ENCODE measurements around the gene VPS52.

VPS52 gene

DNA sequence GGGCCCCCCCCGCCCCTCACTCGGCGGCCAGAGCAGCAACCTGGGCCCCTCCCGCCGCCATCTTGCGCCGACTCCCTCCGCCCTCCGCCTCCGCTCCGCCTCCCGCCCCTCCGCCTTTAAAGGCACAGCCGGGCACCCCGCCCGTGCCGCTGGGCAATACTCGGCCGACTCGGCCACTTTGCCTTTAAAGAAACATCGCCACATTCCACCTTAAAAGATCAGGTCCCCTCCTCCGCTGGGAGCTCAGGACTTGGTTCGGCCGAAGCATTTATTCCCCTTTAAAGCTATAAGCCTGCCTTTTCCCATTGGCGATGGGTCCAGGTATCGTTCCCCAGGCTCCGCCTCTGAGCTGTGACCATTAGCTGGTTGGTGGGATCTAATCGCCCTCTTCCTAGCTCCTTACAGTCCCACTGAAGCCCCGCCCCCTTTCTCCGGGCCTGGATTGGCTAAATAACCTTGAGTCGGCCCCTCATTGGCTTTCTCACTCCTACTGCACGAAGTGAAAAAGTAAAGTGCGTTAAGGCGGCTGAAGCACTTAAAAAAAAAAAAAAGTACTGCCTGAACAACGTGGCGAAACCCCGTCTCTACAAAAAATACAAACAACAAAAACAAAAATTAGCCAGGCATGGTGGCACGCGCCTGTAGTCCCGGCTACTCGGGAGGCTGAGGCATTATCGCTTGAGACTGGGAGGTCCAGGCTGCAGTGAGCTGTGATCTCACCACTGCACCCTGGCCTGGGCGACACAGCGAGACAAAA lies 46.2 kb upstream of the VPS52 start, which contains the start of gene ZBTB22:
TSS of gene ZBTB22 (minus strand) at position 76 of the 757 bp plus-strand sequence. CDS start 828 bp downstream, outside the sequence.
- H3K4me3 ChIP-seq (ENCODE audit: low read depth in 1 of 2, low read length in 1 of 2), result peak within 1 kb of the TSS; percentile 77 to 94
- TF ChIP-seq, protein P1, sequence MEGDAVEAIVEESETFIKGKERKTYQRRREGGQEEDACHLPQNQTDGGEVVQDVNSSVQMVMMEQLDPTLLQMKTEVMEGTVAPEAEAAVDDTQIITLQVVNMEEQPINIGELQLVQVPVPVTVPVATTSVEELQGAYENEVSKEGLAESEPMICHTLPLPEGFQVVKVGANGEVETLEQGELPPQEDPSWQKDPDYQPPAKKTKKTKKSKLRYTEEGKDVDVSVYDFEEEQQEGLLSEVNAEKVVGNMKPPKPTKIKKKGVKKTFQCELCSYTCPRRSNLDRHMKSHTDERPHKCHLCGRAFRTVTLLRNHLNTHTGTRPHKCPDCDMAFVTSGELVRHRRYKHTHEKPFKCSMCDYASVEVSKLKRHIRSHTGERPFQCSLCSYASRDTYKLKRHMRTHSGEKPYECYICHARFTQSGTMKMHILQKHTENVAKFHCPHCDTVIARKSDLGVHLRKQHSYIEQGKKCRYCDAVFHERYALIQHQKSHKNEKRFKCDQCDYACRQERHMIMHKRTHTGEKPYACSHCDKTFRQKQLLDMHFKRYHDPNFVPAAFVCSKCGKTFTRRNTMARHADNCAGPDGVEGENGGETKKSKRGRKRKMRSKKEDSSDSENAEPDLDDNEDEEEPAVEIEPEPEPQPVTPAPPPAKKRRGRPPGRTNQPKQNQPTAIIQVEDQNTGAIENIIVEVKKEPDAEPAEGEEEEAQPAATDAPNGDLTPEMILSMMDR (IDR thresholded peaks at IDR 0.05), result peak; percentile 39
- H3K4me1 ChIP-seq (ENCODE audit: control insufficient read depth in 1 of 2, insufficient read depth in 1 of 2, low read depth in 1 of 2, low read length in 1 of 2), result peaks cover 75 to 79% of the 10 kb centered on the region in 2 experiments

DNA sequence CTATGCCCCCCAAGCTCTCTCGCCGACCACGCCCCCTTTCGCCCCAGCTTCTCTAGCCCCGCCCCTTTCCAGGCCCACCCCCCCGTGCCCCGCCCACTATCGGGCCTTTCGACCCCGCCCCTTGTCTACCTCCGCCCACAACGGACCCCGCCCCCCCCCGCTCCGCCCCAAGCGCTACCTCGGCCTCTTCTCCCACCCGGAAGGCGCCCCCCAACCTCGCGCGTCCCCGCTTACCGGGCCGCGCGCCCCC lies 45.7 kb upstream of the VPS52 start:
- Histone ChIP-seq H3K27me3 (no peaks in the 10 kb centered on the region), H3K36me3 (peaks cover 32% of the 10 kb centered on the region), H3K27ac (peak overlapping the region; percentile 100), H3K4me3 (ENCODE audit: low read depth in 1 of 2, low read length in 1 of 2) (peak overlapping the region; percentile 77 to 94), H3K9me3 (no peaks in the 10 kb centered on the region), H3K4me1 (ENCODE audit: control insufficient read depth in 1 of 2, insufficient read depth in 1 of 2, low read depth in 1 of 2, low read length in 1 of 2) (peaks cover 76 to 79% of the 10 kb centered on the region in 2 experiments)
- TF ChIP-seq, protein P1 (IDR thresholded peaks at IDR 0.05), result no peak

More for the DNA sequence above, 46.2 kb upstream of the VPS52 start, which contains the start of gene ZBTB22:
- Histone ChIP-seq H3K36me3 (peaks cover 32% of the 10 kb centered on the region), H3K9me3 (no peaks in the 10 kb centered on the region), H3K27ac (peak within 1 kb of the TSS; percentile 100), H3K27me3 (no peaks in the 10 kb centered on the region)

DNA sequence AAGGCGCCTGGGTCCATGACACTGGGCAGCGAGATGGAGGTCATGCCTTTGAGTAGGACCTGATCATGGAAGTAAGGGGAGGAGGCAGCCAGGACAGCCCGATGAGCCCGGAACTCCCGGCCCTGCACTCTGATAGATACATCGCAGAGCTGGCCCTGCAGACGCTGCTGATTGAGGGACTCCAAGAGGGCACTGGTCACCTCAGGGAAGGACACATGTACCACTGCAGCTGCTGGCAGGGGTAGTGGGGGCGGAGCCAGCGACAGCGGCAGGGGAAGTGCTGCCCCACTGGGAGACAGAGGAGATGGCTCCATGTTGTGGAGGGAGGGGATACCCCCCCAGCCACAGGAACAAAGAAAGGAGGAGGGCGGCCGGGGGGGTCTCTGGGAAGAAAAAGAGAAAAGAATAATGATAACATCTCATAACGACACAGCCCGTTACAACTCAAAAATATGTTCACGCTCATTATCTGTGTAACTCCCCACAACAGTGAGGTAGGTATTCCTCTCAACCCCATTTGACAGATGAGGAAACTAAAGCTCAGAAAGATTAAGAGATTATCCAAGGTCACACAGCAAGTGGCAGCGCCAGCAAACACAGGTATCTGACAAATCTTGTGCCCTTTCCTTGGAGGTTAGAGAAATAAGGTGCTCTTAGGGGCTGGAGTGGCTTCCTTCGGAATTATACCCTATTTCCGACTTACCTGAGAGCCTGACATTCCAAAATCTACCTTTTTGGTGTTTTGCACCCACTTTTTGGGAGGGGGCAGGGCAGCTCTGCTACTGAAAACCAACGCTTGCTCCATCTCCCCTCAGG lies 45.1 kb upstream of the VPS52 start:
- H3K36me3 ChIP-seq, result peaks cover 36% of the 10 kb centered on the region
- H3K4me3 ChIP-seq (ENCODE audit: low read depth in 1 of 2, low read length in 1 of 2), result peak overlapping the region; percentile 43 to 77
- peaks cover 76 to 79% of the 10 kb centered on the region in 2 experiments for H3K4me1 ChIP-seq (ENCODE audit: control insufficient read depth in 1 of 2, insufficient read depth in 1 of 2, low read depth in 1 of 2, low read length in 1 of 2)
- no peaks in the 10 kb centered on the region for H3K9me3 ChIP-seq
- no peaks in the 10 kb centered on the region for H3K27me3 ChIP-seq
- TF ChIP-seq, protein P1 (IDR thresholded peaks at IDR 0.05), result no peak
- peak overlapping the region; percentile 100 for H3K27ac ChIP-seq

DNA sequence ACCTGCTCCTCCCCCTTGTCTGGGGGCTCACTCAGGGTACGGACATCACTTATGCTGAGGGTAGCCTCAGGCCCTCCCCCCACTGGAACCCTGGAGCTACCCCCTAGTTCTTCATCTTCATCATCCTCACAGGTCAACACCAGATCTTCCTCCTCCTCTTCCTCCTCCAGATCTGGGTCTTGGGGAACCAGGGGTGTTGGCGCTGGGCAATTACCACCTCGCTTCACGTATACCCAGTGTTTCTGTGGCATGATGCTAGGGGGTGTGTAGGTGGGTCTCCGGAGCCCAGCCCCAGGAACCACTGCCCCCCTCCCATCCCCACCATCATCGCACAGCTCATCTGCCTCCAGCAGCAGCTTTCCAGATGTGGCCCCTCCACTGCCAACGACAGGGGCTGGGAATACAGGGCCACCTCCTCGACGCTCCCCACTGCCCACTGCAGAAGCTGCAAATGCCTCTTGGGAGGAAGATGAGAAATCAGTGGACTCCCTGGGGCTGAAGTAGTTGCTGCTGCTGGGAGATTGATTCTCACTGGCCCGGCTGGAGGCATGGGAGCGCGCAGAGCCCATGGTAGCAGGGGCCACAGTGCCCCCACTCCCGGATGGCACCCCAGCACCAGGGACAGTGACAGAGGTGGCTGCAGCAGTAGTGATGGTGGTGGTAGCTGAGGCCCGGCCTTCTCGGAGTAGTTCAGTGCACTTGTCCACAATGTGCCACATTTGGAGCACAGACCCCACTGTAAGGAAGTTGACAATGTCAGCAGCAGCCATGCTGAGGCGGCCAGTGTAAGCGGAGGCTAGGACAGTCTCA lies 44.3 kb upstream of the VPS52 start:
- Histone ChIP-seq H3K4me1 (ENCODE audit: control insufficient read depth in 1 of 2, insufficient read depth in 1 of 2, low read depth in 1 of 2, low read length in 1 of 2) (peaks cover 76 to 79% of the 10 kb centered on the region in 2 experiments), H3K4me3 (ENCODE audit: low read depth in 1 of 2, low read length in 1 of 2) (no peak overlapping the region), H3K9me3 (no peaks in the 10 kb centered on the region), H3K27me3 (no peaks in the 10 kb centered on the region), H3K36me3 (peaks cover 42% of the 10 kb centered on the region), H3K27ac (peak overlapping the region; percentile 100)
- TF ChIP-seq, protein P1 (IDR thresholded peaks at IDR 0.05), result no peak

All from neutrophil (primary cell).